GM12874 (cell line): ENCODE data around the gene WDR38.

ENCODE experiments used
- TF ChIP-seq, protein P1 (sequence below): IDR thresholded peaks from 2 replicates; pipeline ENCODE4 v1.5.1; 2011; ENCODE audit warnings: low read depth, mild to moderate bottlenecking, control low read depth, low read length, moderate library complexity; ENCODE audit not compliant: insufficient read depth

WDR38 gene

DNA sequence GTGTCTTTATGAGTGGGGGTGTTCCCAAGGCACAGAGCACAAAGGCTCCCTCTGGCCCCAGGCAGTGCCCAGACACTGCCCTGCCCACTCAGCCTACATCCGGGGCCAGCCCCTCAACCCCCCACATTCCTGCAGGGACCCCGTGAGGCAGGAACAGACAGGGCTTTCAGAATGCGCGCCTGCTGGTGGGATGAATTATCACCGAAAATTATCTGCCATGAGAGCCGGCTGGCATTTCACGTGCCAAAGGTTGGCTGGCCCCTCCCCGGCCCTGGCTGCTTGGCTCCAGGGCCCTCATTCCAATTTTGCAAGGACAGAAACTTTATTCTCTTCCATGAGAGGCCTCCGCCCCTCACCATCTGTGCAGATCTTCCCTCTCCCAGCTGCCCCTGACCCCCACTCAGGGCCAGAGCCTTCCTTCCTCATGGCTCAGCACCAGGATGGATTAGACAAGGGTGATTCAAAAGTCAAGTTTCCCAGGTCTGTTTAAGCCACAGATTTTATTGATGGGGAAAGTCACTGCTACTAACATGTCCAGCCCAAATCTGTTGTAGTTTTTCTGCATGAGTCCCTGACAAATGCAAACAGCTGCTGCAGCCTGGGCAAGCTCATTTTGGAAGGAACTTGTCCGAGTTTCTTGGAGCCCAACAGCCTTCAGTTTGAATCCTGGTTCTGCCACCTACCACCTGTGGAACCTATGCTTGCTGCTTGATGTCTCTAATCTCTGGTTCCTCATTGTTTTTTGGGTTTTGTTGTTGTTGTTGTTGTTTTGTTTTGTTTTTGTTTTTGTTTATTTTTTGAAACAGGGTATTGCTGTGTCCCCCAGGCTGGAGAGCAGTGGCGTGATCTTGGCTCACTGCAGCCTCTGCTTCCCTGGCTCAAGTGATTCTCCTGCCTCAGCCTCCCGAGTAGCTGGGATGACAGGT lies 32.3 kb upstream of the WDR38 start:
- TF ChIP-seq, protein P1, sequence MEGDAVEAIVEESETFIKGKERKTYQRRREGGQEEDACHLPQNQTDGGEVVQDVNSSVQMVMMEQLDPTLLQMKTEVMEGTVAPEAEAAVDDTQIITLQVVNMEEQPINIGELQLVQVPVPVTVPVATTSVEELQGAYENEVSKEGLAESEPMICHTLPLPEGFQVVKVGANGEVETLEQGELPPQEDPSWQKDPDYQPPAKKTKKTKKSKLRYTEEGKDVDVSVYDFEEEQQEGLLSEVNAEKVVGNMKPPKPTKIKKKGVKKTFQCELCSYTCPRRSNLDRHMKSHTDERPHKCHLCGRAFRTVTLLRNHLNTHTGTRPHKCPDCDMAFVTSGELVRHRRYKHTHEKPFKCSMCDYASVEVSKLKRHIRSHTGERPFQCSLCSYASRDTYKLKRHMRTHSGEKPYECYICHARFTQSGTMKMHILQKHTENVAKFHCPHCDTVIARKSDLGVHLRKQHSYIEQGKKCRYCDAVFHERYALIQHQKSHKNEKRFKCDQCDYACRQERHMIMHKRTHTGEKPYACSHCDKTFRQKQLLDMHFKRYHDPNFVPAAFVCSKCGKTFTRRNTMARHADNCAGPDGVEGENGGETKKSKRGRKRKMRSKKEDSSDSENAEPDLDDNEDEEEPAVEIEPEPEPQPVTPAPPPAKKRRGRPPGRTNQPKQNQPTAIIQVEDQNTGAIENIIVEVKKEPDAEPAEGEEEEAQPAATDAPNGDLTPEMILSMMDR = no peak

DNA sequence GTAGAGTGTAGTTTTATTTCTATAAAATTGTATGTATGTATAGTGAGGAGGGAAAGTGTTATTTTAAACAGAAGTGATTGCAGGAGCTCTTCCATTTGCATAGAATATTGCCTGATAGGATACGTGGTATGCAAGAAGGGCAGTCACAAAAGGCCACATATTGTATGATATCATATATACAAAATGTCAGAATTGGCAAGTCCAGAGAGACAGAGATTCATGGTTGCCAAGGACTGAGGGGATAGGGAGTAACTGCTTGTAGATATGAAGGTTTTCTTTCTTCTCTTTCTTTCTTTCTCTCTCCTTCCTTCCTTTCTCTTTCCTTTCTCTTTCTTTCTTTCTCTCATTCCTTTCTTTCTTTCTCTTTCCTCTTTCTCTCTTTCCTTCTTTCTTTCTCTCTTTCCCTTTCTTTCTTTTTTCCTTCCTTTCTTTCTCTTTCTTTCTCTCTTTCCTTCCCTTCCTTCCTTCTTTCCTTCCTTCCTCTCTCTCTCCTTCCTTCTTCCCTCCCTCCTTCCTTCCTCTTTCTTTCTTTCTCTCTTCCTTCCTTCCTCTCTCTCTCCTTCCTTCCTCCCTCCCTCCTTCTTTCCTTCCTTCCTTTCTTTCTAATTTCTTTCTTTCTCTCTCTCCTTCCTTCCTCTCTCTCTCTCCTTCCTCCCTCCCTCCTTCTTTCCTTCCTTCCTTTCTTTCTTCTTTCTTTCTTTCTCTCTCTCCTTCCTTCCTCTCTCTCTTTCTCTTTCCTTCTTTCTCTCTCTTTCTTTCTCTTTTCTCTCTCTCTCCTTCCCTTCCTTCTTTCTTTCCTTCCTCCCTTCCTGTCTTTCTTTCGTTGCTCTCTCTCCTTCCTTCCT lies 24.5 kb upstream of the WDR38 start:
- TF ChIP-seq, protein P1 = no peak

DNA sequence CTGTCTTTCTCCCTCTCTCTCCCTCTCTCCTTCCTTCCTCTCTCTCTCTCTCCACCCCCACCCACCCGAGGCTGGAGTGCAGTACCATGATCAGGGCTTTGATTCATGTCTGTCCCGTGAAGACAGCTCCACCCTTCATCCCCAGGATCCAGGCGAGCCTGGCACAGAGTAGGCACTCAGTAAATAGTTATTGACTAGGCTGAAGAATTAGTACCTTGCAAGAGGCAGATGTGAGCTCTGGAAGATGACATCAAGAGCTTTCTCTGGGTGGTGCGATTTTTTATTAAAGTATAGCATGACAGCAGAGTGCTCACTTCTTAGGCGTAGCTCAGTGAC lies 24.0 kb upstream of the WDR38 start:
- TF ChIP-seq, protein P1 = no peak

DNA sequence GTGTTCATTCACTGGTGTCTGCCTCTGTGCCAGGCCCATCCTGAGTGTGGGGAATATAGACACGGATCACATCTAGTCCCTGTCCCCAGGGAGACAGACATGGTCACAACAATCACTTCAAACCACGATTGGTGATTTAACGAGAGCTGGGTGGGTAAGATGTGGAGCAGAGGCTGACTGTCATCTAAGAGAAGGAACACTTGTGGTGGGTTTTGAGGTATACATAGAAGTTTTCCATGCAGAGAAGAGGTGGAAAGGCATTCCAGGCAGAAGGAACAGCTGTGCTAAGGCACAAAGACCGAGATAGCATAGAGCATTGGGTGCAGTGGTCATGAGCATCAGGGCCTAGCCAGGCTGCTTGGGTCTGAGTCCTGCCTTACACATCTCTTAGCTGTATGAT lies 22.7 kb upstream of the WDR38 start:
- TF ChIP-seq, protein P1 = no peak

DNA sequence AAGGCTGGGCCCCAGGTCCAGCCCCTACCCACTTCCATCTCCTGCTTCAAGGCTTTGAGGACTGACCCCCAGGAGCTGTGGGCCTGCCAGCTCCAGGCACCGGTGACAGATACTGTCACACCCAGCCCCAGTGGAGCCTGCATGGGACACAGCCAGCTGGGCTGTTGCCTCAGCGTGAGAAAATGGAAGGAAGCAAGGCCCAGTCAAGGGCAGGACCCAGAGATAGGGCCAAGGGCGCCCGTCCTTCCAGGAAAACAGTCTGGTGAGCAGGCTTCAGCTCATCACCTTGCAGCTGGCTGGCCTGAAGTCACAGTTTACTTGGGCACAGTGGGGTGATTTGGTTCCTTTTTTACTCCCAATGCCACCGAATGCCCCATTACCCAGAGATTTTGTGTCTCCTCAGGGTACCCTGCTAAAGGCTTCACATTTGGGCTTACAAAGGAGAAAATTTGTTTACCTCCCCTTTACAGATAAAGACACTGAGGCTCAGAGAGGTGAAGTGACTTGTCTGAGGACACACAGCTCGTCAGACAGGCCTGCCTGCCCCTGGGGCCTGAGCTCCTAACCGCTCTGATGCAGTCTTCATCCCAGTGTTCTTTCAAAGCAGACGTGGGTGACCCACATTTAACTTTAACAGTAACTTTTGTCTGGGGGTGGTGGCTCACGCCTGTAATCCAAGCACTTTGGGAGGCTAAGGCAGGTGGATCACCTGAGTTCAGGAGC lies 21.5 kb upstream of the WDR38 start:
- TF ChIP-seq, protein P1 = no peak

DNA sequence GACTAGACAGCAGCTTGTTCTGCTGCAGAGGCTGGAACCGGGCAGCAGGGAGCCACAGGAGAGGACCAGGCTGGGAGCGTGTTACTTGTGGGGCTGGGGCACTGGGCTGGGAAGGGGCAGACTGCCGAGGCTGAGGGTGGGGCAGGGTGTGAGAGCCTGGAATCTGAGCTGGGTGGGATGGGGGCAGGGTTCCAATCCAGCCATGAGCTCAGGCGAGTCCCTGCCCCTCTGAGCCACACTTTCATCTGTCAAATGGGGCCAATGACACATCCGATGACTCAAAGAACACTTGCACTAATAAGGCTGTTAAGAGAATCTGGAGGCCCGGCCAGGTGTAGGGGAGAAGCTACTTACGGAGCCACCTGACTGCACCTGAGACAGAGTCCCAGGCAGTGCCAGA lies 18.7 kb upstream of the WDR38 start:
- TF ChIP-seq, protein P1 = no peak
